T47D (cell line): ENCODE results near the gene IFI35.
A peak's percentile ranks its signal among the peaks of the same experiment; 100 is the strongest.
"Not testable (repeated sequence)": the region's sequence is repeated elsewhere in the genome, so short reads cannot be mapped to it uniquely, and the experiment has no call there.

Experiments
- DNase-seq, 2 experiments: peaks; one replicate each; pipeline versions ENCODE4 v3.0.0 to v3.0.0-alpha.2; 2011 to 2012; ENCODE audit warnings: low read depth in 1 of 2, low spot score in 1 of 2
- JUND ChIP-seq: IDR thresholded peaks from 2 replicates; pipeline ENCODE4 v1.6.1; 2012; ENCODE audit warnings: low read depth
- in situ Hi-C: cut with HindIII; loops from 2 replicates; pipeline ENCODE4 v1.10.0; 2016; ENCODE audit warnings: low sequenced_read_pairs, low pct_unique_long_range_greater_than_20kb

The IFI35 gene

DNA sequence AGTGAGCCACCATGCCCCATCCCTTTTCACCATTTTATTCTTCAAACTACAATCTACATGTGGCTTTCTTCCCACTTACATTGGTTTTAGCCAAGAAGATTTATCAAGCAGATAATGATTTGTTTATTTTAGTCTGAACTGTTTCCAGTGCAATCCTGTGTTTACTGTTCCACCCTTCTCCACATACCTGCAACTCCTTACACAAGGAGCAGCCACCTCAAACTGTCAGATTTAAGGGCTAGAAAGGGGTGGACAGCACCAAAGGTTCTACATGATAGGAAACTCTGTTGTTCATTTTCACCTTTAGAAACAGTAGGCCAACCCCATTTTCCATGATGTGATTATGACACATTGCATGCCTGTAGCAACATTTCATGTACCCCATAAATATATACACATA, 24.3 kb upstream of the IFI35 start:
- DNase-seq, result no peak
- in situ Hi-C loops, result no loop called here

DNA sequence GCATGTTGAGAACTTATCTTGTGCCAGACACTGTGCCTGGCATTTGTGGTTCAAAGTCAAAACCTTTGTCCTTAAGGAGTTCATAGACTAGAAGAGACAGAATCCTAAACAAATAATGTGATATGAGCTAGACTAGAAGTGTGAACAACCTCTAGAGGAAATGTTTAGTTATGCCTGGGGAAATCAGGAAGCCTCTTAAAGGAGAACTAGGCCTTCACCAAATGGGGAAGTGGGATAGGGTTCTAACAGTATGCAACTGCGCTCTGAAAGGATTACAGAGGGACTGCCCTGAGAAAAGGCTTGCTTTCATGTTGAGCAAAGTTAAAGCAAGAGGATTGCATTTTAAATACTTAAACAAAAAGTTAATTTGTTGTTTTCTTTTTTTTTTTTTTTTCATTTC, 21.4 kb upstream of the IFI35 start:
- no peak for TF ChIP-seq JUND
- DNase-seq, result no peak
- in situ Hi-C loops, result no loop called here

More for the DNA sequence above, 24.3 kb upstream of the IFI35 start:
- TF ChIP-seq JUND, result no peak

DNA sequence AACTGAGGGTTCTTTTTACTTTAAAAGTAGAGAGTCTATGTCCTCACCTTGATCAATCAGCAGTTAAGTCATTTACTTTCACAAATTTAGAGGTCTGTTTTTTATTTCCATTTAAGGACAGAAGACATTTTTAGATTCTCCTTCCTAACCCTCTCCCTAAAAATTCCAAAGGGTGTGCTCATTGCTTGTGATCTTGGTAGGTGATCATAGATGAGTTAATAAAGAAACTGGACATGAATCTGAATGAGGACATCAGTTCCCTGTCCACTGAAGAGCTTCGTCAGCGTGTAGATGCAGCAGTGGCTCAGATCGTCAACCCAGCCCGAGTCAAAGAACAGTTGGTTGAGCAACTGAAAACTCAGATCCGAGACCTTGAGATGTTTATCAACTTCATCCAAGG, 17.4 kb upstream of the IFI35 start:
- TF ChIP-seq JUND, result no peak
- in situ Hi-C loops, result no loop called here
- no peak for DNase-seq

DNA sequence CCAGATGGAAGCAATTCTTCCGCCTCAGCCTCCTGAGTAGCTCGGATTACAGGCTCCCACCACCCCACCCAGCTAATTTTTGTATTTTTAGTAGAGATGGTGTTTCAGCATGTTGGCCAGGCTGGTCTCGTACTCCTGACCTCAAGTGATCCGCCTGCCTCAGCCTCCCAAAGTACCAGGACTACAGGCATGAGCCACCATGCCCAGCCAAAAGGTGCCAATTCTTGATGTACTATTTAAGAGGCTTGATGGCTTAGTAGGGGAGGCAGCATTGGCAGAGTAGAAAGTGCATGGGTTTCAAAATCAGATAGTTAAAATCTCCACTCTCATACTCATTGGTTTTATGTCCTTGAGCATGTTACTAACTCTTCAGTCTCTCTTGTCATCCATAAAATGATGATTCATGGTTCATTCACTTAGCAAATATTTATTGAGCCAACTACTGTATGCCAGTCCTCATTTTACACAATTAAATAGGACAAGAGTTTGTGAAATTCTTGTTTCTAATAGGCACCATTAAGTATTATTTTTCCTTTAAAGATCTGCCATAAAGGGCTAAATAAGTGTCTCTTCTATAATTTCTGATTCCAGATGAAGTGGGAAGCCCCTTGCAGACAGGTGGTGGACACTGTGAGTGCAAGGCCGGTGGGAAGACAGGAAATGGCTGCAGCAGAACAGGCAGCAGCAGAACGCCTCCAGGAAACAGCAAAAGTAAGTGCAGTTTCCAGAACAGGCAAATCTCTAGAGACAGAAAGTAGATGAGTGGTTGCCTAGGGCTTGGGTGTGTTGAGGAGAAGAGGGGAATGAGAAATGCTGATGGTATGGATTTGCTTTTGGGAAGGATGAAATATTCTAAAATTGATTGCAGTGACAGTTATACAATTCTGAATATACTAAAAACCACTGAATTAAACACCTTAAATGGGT, 16.6 kb upstream of the IFI35 start:
- DNase-seq, result no peak
- in situ Hi-C loops, result no loop called here
- TF ChIP-seq JUND, result no peak

DNA sequence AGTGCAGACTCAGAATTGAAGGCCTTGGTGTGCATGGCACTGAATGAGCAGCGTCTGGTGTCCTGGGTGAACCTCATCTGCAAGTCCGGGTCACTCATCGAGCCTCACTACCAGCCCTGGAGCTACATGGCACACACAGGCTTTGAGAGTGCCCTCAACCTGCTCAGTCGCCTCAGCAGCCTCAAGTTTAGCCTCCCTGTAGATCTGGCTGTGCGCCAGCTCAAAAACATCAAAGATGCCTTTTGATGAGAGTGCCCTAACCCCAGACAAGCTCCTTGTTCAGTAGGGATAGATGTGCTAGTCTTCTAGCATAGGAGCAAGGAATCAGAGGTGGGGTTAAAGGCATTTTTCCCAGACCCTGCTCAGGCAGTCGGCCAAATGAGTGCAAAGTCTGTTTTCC, 15.1 kb upstream of the IFI35 start:
- no peak for TF ChIP-seq JUND
- no peak for DNase-seq
- in situ Hi-C loops, result no loop called here

DNA sequence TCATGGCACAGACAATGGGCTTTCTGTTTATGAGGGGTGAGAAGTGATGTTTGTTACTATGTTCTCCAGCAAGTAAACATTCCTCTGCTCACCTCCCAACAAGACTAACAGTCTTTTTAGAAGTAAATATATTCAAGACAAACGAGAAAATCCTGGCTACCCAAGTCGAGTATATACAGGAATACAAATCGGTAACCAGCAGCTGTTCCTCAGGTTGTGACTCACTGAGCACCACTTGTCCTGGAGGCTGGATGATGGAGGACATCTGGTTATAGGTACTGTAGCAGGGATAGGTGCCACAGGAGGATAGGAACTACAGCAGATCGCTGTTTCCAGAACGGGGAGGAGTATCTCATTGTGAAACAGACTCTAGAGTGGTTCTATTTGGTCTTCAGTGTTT, 13.7 kb upstream of the IFI35 start:
- no peak for DNase-seq
- TF ChIP-seq JUND, result no peak
- in situ Hi-C loops, result no loop called here

DNA sequence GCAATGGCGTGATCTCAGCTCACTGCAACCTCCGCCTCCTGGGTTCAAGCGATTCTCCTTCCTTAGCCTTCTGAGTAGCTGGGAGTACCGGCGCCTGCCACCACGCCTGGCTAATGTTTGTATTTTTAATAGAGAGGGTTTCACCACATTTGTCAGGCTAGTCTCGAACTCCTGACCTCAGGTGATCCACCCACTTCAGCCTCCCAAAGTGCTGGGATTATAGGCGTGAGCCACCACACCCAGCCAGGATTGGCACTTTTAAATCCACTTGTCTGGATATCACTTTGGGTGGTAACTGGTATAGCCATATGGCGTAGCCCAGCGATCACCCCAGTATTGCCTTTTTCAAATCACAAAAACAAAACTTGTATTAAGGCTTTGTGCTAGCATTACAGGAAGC, 12.7 kb upstream of the IFI35 start:
- not testable (repeated sequence) for DNase-seq

DNA sequence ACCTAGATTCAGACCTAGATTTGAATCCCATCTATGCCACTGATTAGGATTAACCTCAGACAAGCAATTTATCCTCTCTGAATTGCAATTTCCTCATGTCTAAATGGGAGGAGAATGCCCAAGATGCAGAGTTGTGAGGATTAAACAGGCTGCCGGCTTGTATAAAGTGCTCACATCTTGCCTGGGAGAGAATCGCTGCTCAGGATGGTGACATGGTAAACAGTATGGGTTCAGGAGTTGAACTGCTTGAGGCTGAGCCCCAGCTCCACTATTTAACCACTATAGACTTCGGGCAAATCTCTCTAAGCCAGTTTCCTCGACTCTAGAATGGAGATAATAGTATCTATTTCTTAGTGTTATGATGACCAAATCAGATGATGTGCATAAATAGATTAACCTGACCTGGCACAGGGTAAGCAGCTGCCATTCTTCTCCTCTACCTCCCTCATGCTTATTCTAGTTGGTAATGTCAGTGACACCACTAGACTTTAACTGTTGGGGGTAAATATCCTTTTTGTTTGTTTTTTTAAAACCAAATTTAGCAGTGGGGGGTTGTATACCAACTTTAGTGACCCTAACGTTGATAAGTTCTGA, 9.1 kb upstream of the IFI35 start:
- in situ Hi-C loops, result no loop called here
- TF ChIP-seq JUND, result no peak

More for the DNA sequence above, 12.7 kb upstream of the IFI35 start:
- in situ Hi-C loops, result not testable (repeated sequence)

DNA sequence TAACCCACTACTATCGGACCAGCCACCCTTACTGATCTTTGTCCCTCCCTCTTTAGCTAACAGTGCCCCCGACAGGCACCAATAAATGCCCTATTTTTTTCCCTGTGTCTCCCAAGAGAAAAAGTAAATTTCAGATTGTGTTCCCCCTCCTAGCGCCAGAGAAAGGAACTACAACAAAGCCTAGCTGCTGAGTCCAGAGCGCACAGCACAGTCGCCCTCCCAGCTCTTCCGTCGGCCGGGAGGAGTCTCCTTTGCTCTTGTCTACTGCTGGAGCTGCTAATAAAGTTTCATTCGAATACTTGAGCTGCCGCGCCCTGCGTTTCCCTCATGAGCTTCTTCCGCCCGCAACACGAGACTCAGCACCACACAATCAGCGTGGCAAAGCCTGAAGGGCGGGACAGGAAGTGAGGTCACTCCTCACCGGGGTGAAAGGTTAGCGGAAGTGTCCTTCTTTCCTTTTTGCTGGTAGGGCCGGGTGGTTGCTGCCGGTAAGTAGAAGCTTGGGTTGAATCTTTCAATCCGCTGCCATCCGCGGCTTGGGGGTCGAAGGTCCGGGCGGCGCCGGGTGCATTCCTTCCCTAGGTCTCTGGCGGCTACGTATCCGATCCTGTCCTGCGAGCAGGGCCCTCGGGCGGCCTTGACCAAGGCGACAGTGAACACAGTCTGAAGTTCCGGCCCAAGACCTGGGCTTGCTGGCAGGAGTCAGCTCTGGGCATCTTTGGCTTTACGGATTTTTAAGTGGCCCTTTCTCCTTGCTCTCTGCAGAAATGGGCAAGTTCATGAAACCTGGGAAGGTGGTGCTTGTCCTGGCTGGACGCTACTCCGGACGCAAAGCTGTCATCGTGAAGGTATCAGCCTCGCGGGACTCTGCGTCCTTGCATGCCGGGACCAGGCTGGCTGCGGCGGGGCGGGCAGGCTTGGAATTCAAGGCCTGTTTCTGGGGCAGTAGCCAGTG, 8.3 kb upstream of the IFI35 start, which contains the start of gene RPL27:
RPL27 (plus strand) TSS at position 436 of the 955 bp plus-strand sequence; CDS start at position 768, 332 bp downstream.
- TF ChIP-seq JUND, result no peak
- in situ Hi-C loops, result no loop called here
- peak; percentile 88 to 100 for DNase-seq

More for the DNA sequence above, 9.1 kb upstream of the IFI35 start:
- no peak for DNase-seq

DNA sequence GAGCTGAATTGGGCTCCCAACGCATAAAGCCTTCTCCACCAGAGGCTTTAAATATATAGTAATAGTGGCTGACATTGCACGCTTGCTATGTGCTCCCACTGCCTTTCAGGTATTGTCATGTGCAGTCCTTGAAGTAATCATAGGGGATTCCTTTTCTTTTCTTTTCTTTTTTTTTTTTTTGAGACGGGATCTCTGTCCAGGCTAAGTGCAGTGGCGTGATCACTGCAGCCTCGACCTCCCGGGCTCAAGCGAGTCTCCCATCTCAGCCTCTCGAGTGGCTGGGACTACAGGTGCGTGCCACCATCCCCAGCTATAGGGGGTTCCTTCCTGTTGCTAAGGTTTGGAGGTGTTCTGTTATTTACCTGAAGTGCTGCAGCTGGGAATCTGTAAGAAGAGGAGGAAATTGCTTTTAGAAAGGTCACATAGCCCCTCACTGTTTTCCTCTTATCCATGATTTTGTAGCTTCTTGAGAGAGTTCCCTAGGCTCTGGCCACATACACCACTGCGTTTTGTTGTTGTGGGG, 7.5 kb upstream of the IFI35 start:
- TF ChIP-seq JUND, result no peak
- in situ Hi-C loops, result no loop called here
- DNase-seq, result no peak

DNA sequence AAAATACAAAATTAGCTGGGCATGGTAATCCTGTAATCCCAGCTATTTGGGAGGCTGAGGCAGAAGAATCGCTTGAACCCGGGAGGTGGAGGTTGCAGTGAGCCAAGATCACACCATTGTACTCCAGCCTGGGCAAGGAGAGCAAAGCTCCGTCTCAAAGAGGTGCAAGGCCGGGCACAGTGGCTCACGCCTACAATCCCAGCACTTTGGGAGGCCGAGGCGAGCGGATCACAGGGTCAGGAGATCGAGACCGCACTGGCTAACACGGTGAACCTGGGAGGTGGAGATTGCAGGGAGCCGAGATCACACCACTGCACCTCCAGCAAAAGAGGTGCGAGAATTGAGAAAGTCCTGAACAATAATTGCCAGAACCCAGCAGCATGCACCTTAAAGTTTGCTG, 5.7 kb upstream of the IFI35 start:
- in situ Hi-C loops, DNase-seq: not testable (repeated sequence)

DNA sequence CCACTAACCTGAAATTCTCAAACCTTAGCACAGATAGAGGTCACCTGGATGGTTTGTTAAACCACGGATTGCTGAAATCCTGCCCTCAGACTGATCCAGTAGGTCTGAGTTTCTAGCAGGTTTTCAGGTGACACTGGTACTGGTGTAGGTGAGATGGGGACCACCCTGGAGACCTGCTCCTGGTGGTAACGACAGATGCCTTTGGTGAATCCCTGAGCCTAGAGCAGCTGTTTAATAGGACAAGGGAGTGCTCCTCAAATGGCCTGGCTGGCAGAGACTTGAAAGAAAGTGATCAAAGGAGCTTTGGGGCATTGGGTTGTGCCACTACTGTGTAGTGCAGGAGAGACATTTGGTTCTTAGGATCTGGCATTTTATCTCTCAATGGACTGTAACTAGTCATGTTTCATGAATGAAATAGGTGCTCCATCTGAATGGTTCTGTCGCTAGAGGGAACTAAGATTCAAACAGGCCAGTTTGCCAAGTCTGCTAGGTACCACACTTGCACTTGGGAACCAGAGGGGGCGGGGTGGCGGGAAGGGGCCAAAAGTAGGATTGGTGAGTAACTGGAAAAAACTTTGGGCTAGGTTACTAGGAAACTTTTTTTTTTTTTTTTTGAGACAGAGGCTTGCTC, 2.9 kb upstream of the IFI35 start:
- no peak for TF ChIP-seq JUND
- peak in 1 of 2 experiments; percentile 72 for DNase-seq
- in situ Hi-C loops, result no loop called here
